NCI-H146 treated with DMSO at 0.1 percent for 48 hours (cell line): Measurements from ENCODE around the gene NPHP4.
"Not testable (repeated sequence)": the region's sequence is repeated elsewhere in the genome, so short reads cannot be mapped to it uniquely, and the experiment has no call there.

Source experiments
- DNase-seq: peaks from one replicate; lab custom pipeline; 2025; ENCODE audit not compliant: unreplicated experiment; lab: John Stamatoyannopoulos, UW

The NPHP4 gene

GRCh38 chr1:5860277-5860676 lies 131.9 kb downstream of the NPHP4 start:
- no peak for DNase-seq

DNA sequence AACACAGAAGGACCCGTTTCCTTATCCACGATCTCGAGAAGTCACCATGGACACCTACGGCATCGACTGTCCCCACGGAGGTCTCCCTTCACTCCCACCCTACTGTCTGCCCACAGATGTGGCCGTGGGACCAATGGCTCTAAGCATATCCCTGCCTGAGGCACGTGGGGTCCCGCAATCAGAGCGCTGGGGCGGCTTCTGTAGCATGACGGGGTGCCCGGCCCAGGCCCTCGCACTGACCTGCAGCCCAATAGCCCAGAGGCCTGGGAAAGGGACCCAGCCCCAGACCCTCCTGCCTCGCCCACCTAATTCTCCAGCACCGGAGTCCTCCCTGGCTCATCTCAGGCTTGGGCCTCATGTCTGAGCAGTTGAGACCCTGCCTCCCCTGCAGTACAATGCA lies 132.5 kb downstream of the NPHP4 start:
- DNase-seq, result no peak

DNA sequence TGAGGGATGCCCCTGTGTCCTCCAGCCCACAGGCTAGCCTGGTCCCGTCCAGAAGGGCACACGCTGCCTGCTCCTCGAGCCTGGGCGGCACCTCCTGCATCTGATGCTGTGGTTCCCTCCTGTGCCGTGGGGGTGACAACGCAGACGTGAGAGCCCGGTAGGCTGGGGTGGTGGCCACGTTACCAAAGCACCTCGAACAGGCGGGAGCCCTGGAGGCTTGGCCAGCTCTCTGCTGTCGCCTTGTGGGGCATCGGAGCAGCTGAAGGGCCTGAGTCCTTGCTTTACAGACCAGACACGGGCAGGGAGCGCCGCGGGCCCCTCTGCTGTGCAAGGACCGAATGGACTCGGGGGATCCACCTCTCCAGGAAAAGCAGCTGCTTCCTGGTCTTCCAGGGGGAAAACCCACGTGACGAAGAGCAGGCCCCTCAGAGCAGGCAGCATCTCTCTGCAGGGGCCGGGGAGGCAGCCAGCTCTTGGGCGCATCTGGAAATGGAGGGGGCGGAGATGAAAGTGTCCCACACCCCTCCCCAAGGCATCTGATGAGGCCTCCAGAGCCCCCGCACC lies 133.3 kb downstream of the NPHP4 start:
- no peak for DNase-seq

- DNase-seq, result no peak
Measured at GRCh38 chr1:5858246-5858645, 134.0 kb downstream of the NPHP4 start.

GRCh38 chr1:5857508-5858090 lies 134.6 kb downstream of the NPHP4 start:
- DNase-seq, result no peak

DNA sequence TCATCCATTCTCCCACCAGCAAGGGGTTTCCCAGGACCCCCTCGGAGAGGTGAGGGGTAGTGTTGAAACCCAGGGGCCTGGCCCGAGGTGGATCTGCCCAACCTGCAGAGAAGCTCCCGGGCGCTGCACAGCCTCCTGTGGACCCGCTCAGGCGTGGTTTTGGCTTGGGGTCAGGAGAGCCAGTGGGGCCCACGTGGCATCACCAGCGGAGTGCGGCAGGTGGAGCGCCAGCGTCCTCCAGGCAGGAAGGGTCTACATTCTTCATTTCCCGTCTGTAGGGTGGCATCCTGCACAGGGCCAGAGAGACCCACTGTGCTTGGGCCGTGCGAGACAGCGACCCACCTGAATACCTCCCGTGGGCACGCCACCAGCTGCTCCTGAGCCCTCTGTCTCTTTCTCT lies 135.2 kb downstream of the NPHP4 start:
- DNase-seq, result no peak

GRCh38 chr1:5856246-5856815 lies 135.9 kb downstream of the NPHP4 start:
- DNase-seq, result no peak

DNA sequence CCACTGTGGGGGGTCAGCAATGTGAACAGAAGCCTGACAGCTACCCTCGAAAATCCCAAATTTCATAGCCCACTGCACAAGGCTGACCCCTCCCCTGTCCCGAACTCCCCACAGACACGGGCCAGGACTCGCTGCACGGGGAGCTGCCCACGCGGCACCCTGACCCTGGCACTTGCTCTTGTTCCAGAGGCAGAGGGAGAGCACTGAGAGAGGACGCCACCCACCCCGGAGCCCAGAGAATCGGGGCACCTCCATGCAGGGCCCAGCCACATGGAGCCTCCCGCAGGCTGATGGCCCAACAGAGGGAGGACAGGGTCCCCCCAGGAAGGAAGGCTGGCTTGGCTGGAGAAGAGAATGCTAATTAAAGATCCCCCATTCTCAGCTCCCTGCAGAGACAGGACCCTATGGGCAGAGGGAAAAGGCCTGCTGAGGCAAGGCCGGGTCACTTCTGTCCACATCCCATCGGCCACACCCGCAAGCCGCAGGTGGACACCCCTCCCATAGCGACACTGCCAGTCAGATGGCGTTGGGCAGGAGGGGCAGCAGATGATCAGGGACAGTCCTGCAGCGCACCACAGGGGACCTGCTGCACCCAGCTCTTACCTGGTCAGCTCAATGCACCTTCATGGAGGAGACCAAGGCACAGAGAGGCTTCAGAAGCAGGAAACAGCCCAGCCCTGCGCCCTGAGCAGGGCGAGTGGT lies 136.9 kb downstream of the NPHP4 start:
- DNase-seq, result no peak

GRCh38 chr1:5854754-5855153 lies 137.5 kb downstream of the NPHP4 start:
- DNase-seq, result no peak

DNA sequence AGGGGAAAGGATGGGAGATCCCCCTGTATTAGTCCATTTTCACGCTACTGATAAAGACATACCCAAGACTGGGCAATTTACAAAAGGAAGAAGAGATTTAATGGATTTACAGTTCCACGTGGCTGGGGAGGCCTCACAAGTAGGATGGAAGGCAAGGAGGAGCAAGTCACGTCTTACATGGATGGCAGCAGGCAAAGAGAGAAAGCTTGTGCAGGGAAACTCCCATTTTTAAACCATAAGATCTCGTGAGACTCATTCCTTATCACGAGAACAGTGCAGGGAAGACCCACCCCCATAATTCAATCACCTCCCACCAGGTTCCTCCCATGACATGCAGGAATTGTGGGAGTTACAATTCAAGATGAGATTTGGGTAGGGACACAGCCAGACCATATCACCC lies 138.4 kb downstream of the NPHP4 start:
- not testable (repeated sequence) for DNase-seq

GRCh38 chr1:5850503-5850902 lies 141.7 kb downstream of the NPHP4 start:
- DNase-seq, result no peak

DNA sequence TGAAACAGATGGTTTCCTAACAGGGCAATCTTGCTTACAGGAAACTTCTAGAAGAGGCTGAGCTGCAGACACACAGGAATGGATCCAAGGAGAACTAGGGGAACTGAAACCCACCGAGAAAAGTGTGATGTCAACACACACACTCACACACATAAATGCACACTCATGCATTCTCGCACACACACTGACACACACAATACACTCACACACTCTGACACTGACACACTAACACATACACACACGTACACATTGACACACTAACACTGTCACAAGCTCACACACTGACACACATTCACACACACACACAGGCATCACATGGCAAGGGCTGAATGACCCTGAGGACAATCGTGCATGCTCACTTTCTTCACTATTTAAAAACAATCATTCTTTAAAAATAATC lies 142.7 kb downstream of the NPHP4 start:
- DNase-seq, result no peak

- DNase-seq, result no peak
Measured at GRCh38 chr1:5847013-5847659, 145.1 kb downstream of the NPHP4 start.

DNA sequence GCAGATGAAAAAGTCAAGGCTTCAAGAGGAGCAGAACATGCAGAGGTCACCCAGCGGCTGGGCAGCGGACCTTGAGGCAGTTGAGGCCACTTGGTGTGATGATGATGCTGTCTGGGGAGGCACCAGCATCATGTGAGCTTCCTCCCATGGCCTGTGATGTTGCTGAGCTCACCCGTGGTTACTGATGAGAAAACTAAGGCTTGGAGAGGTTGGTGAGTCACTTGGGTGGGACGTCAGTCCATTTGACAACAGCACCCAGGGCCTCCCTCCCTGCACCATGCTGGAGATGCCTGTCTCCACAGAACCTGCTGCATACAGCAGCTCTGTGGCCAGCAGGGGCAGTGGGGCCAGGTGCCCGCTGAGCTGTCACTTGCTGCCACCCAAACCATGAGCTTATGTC lies 146.8 kb downstream of the NPHP4 start:
- DNase-seq, result no peak

DNA sequence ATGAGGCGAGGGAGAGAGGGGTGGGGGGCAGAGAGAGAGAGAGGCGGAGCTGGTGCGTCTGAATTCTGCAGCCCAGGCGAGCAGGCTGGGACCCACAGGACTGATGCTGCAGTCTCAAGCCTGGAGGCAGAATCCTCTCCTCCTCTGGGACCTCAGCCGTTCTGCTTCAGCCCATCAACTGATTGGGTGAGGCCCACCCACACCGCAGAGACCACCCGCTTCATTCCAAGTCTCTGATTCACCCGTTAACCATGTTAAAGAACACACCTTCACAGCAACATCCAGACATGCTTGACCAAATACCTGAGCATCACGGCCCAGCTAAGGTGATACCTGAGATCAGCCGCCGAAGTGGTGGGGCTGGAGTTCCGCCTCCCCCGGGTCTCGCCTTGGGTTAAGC lies 147.8 kb downstream of the NPHP4 start:
- no peak for DNase-seq

- DNase-seq, result no peak
Measured at GRCh38 chr1:5843521-5844096, 148.6 kb downstream of the NPHP4 start.

DNA sequence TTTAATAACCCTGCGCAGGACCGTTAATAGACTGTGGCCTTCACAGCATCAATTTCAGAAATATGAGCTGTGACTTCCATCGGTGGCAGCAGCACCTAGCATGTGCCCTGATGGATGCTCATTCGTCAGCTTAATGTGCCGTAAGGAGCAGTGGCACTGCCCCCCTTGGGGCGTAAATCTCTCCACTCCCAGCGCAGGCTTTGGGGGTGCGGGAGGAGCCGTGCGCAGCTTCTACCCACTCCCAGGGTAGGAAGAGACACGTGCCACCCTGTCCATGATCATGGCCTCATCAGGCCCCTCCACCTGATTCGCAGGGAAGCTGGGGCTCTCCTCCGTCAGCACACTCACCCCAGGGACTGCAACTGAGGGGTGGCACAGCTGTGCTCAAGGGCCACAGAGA lies 149.5 kb downstream of the NPHP4 start:
- DNase-seq, result no peak

DNA sequence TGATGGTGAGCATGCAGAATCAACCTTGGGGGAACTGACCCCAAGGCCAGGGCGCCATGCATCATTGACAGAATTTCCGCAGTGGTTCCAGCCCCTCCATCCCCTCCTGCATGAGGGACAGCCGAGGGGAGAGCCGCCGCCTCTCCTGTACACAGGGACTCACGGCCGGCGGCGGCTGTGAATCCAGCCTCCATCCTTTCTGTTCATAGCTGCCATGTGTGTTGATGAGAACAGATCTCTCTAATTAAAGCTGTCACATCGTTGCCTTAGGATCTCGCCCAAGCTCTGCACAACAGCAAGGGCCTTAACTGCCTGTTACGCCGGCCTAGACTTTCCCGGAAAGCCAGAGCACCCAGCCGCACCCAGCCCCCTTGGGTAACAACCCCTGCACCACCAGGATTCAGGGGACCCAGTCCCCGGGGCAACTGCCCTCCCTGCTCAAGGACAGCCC lies 151.6 kb downstream of the NPHP4 start:
- no peak for DNase-seq

DNA sequence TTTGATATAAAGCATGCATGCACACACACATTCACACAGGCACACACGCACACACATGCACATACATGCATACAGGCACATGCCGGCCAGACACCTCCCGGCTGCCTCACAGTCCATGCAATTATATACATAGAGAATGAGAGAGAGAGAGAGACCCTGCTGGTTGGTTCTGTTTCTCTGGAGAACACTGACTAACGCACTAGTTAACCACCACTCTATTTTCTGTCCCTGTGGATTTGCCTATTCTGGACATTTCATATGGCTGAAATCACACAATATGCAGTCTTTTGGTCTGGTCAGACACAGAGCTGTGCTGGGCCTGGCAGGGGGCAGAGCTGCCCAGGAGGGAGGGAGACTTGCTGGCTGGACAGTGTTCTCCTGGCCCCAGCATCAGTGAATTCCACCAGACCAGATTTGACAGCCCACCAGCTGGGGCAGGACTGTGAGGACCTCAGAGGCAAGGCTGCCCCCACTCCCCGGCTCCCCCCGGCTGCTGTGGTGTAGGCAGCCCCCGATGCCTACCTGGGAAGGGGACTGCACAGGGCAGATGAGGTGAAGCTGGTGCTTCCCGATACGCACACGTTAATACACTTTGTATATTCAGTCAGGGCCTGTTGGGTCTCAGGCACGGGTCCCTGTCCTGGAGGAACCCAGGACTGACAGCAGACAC lies 152.2 kb downstream of the NPHP4 start:
- DNase-seq, result no peak

GRCh38 chr1:5839161-5839880 lies 152.9 kb downstream of the NPHP4 start:
- DNase-seq, result no peak
